Upper lobe of left lung (tissue), 6 donors: ENCODE results near the gene OTX2. TPM values are rescaled to one million over a fixed set of nuclear protein-coding genes. Genes with fewer than 3 reads are reported as not detected.

Experiments used
- ATAC-seq, 2 donors: fragments of 200-7000 bp; cut with Tn5 transposase; one replicate each; pipeline ENCODE4 v1.9.1; 2022; ENCODE audit warnings: mild to moderate bottlenecking in 2 of 2, moderate library complexity in 2 of 2; ENCODE audit not compliant: low FRiP score in 2 of 2
- DNase-seq, 2 donors: peaks; one replicate each; pipeline ENCODE4 v3.0.0-alpha.2; 2019 to 2020
- H3K27ac ChIP-seq, 4 donors: fragments of 200-600 bp; sonication (generic); one replicate each; pipeline ENCODE4 v1.5.1; 2016 to 2019
- H3K27me3 ChIP-seq, 4 donors: fragments of 200-600 bp; sonication (generic); one replicate each; pipeline ENCODE4 v1.5.1; 2017 to 2019
- H3K36me3 ChIP-seq, 4 donors: fragments of 200-600 bp; sonication (generic); one replicate each; pipeline ENCODE4 v1.5.1; 2016 to 2019
- H3K4me1 ChIP-seq, 4 donors: fragments of 200-600 bp; sonication (generic); one replicate each; pipeline ENCODE4 v1.5.1; 2018 to 2019
- H3K4me3 ChIP-seq, 4 donors: fragments of 200-600 bp; sonication (generic); one replicate each; pipeline ENCODE4 v1.5.1; 2017 to 2019; ENCODE audit warnings: mild to moderate bottlenecking in 2 of 4, moderate library complexity in 1 of 4
- H3K9me3 ChIP-seq, 4 donors: fragments of 200-600 bp; sonication (generic); one replicate each; pipeline ENCODE4 v1.5.1; 2018 to 2019
- EP300 ChIP-seq, 4 donors: sonication (generic); formaldehyde crosslinking; IDR thresholded peaks; one replicate each; pipeline ENCODE4 v1.5.1; 2017; ENCODE audit warnings: antibody characterized with exemption in 4 of 4, control low read depth in 2 of 4
- POLR2A ChIP-seq, 4 donors: fragments of 450-650 bp; IDR thresholded peaks; one replicate each; pipeline ENCODE4 v1.5.1; 2016 to 2017; ENCODE audit warnings: antibody characterized with exemption in 4 of 4, mild to moderate bottlenecking in 2 of 4
- POLR2AphosphoS5 ChIP-seq, 2 donors: sonication (generic); formaldehyde crosslinking; IDR thresholded peaks; one replicate each; pipeline ENCODE4 v1.5.1; 2017; ENCODE audit warnings: antibody characterized with exemption in 2 of 2
- WGBS, 2 donors: methylation state at CpG; one replicate each; pipeline ENCODE4 v1.1.5; 2017 to 2018; 5-methylcytosine and 5-hydroxymethylcytosine counted together
- total RNA-seq, 6 donors: library from RNA; depleted of rRNA in 4 of 6; stranded (reverse); fragments of >200 nt in 4 of 6; gene quantifications; one replicate each; pipeline versions ENCODE4 v1.1.0 to v1.2.1, GENCODE V29; 2016 to 2021
- TF ChIP-seq, protein P1 (sequence below), 6 experiments: fragments of 450-650 bp in 4 of 6; fragments of 200-600 bp in 2 of 6; sonication (generic) in 2 of 6; IDR thresholded peaks; one replicate each; pipeline ENCODE4 v1.5.1; 2016 to 2019; ENCODE audit warnings: antibody characterized with exemption in 6 of 6
- donor health status: DM: no; HTN: no; CAD: no; lungs with moderate emphysema.
- donor health status: DM: no; HTN: yes; CAD: no; lungs with severe emphysema.

Gene OTX2
- total RNA-seq, 6 donors from 2014 or later: not detected

DNA sequence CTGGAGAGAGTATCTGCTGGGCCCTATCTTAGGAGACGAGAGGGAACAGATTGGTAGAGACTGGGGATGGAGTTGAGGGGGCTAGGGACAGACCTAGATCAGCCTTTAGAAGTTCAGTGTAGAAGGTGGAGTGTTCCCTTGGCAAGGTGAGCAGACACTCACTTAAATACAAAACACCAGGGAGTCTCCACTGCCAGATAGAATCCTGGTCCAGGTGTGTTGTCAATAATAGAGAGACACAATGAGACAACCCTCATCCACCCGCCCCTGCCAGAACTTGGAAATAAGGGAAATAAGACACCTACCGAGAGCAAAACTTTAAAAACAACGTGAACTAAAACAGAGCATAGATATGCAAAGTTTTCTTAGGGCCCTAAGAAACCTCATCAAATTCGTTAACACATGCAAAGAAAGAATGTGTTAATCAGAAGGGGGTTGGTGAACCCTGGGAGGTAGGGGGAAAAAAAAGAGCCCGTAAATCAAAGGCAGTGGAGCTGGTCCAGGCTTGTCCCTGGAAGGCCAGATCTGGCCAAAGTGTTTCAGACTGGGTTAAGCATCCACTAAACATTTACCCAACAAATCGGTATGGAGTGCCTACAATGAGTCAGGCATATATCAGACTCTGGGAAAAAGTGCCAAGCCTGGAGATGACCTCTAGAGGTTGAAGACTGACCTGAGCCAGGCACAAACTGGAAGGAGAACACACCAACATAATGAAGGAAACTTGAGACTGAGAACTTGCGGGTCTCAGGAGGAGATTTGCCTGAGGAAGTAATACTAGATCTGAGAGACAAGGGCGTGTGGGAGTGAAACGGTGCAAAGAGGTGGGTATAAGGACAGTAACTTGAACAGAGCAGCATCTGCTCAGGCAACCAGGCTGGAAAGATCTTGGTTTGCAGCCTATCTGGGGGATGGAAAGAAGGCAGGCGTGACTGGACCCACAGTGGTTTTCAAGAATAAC lies 37.0 kb upstream of the OTX2 start:
- Histone ChIP-seq H3K9me3 (no peaks in the 10 kb centered on the region), H3K27ac (no peak overlapping the region), H3K4me1 (no peaks in the 10 kb centered on the region), H3K4me3 (no peak overlapping the region), H3K36me3 (no peaks in the 10 kb centered on the region), H3K27me3 (no peaks in the 10 kb centered on the region)
- DNase-seq: no peak
- TF ChIP-seq, protein P1, sequence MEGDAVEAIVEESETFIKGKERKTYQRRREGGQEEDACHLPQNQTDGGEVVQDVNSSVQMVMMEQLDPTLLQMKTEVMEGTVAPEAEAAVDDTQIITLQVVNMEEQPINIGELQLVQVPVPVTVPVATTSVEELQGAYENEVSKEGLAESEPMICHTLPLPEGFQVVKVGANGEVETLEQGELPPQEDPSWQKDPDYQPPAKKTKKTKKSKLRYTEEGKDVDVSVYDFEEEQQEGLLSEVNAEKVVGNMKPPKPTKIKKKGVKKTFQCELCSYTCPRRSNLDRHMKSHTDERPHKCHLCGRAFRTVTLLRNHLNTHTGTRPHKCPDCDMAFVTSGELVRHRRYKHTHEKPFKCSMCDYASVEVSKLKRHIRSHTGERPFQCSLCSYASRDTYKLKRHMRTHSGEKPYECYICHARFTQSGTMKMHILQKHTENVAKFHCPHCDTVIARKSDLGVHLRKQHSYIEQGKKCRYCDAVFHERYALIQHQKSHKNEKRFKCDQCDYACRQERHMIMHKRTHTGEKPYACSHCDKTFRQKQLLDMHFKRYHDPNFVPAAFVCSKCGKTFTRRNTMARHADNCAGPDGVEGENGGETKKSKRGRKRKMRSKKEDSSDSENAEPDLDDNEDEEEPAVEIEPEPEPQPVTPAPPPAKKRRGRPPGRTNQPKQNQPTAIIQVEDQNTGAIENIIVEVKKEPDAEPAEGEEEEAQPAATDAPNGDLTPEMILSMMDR (IDR thresholded peaks at IDR 0.05): no peak
- TF ChIP-seq POLR2A (IDR thresholded peaks at IDR 0.05): no peak
- TF ChIP-seq EP300 (IDR thresholded peaks at IDR 0.05): no peak
- TF ChIP-seq POLR2AphosphoS5 (IDR thresholded peaks at IDR 0.05): no peak
- no peak for ATAC-seq
- 51 to 53% methylated on average over 11 of the region's 11 CpGs for WGBS, 2 donors

DNA sequence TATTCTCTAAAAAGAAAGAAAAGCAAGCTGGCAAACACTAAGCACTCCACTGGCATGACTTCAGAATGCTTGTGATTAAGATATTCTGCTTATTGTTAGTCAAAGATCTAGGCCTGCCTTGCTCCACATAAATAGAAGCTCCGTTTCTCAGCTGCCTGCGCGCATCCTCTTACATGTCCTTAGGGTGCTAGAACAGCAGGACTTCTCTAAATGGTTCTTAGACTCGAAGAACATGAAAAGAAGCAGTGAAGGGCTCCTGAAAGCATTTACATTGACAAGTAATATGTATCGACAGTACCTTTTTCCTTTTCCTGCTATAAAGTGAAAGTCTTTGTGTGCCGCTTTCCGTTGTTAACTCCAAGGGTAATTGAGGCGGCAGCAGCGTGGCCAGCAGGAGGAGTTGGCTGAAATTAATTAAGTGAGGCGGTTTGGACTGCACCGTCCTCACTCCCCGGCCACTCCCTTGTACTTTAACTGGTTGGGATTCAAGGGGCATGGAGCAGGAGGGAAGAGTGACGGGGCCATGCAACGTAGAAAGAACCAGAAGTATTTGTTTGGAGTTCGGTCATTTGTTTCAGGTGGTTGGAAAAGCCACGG lies 34.2 kb upstream of the OTX2 start:
- no peaks in the 10 kb centered on the region for H3K36me3 ChIP-seq
- H3K27me3 ChIP-seq: no peaks in the 10 kb centered on the region
- TF ChIP-seq, protein P1 (IDR thresholded peaks at IDR 0.05): no peak
- TF ChIP-seq POLR2A (IDR thresholded peaks at IDR 0.05): no peak
- TF ChIP-seq EP300 (IDR thresholded peaks at IDR 0.05): no peak
- no peak for TF ChIP-seq POLR2AphosphoS5 (IDR thresholded peaks at IDR 0.05)
- H3K27ac ChIP-seq: no peak overlapping the region
- H3K4me1 ChIP-seq: no peaks in the 10 kb centered on the region
- no peak for DNase-seq
- ATAC-seq: no peak
- WGBS, 2 donors: 42 to 49% methylated on average over 16 of the region's 16 CpGs
- H3K4me3 ChIP-seq: no peak overlapping the region
- no peaks in the 10 kb centered on the region for H3K9me3 ChIP-seq

DNA sequence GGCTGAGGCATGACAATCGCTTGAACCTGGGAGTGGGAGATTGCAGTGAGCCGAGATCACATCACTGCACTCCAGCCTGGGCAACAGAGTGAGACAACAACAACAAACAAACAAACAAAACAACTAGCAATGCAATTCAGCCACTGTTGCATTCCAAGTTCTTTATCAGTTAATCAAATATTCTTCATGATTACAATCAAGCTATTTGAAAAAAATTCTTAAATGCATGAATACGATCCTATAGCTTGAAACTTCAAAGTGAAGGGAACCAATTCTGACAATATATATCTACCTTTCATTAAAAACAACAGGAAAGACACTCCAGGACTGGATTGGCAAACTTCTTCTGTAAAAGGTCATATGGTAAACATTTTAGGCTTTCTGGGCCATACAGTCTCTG lies 31.3 kb upstream of the OTX2 start:
- DNase-seq (no peak), ATAC-seq (no peak)
- 86 to 87% methylated on average over 3 of the region's 3 CpGs for WGBS, 2 donors
- no peak overlapping the region for H3K4me3 ChIP-seq
- no peaks in the 10 kb centered on the region for H3K27me3 ChIP-seq
- no peaks in the 10 kb centered on the region for H3K36me3 ChIP-seq
- no peak overlapping the region for H3K27ac ChIP-seq
- TF ChIP-seq, protein P1 (IDR thresholded peaks at IDR 0.05): no peak
- no peak for TF ChIP-seq POLR2A (IDR thresholded peaks at IDR 0.05)
- TF ChIP-seq POLR2AphosphoS5 (IDR thresholded peaks at IDR 0.05): no peak
- TF ChIP-seq EP300 (IDR thresholded peaks at IDR 0.05): no peak
- H3K9me3 ChIP-seq: no peaks in the 10 kb centered on the region
- H3K4me1 ChIP-seq: no peaks in the 10 kb centered on the region

DNA sequence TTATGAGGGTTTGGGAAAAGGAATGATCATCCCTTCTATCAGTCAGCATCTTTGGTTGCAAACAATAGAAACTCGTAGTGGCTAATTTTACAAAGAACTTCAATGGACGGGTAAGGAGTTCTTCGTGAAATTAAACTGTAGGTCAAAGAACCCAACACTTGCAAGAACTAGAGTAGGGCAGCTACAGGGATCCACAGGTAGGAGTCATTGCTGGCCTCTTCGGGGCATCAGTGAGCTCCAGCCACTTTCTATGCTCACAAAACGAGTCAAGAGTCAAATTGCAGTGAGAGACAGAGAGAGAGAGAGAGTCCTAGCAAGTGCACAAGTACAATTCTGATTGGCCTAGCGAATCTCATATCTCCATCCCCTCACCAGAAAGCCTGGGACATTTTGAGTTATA lies 29.9 kb upstream of the OTX2 start:
- no peak for TF ChIP-seq POLR2A (IDR thresholded peaks at IDR 0.05)
- TF ChIP-seq POLR2AphosphoS5 (IDR thresholded peaks at IDR 0.05): no peak
- no peak for TF ChIP-seq EP300 (IDR thresholded peaks at IDR 0.05)
- TF ChIP-seq, protein P1 (IDR thresholded peaks at IDR 0.05): no peak
- H3K27me3 ChIP-seq: no peaks in the 10 kb centered on the region
- DNase-seq (no peak), ATAC-seq (no peak)
- 57 to 68% methylated on average over 6 of the region's 6 CpGs for WGBS, 2 donors
- H3K4me3 ChIP-seq: no peak overlapping the region
- no peaks in the 10 kb centered on the region for H3K4me1 ChIP-seq
- H3K36me3 ChIP-seq: no peaks in the 10 kb centered on the region
- H3K27ac ChIP-seq: no peak overlapping the region
- no peaks in the 10 kb centered on the region for H3K9me3 ChIP-seq
